ENCODE measurements around the gene SLC6A8.
"Not testable (repeated sequence)": the region's sequence is repeated elsewhere in the genome, so short reads cannot be mapped to it uniquely, and the experiment has no call there.

The SLC6A8 gene

GRCh38 chrX:153702336-153703035 lies 14.8 kb downstream of the SLC6A8 start:
- intact Hi-C loops (cut with DNase I; ENCODE audit: low total_unique reads): no loop called here
- Histone ChIP-seq H3K27me3 (no peaks in the 10 kb centered on the region), H3K36me3 (peaks cover 0 to 41% (median 17%) of the 10 kb centered on the region in 3 donors), H3K27ac (no peak overlapping the region), H3K9me3 (no peaks in the 10 kb centered on the region), H3K4me1 (peaks cover 0 to 34% (median 5%) of the 10 kb centered on the region in 4 donors), H3K4me3 (no peak overlapping the region)
- TF ChIP-seq CTCF (IDR thresholded peaks at IDR 0.05): no peak
- DNase-seq: no peak

GRCh38 chrX:153703036-153703370 lies 15.3 kb downstream of the SLC6A8 start:
- no peak overlapping the region for H3K27ac ChIP-seq
- H3K36me3 ChIP-seq: peaks cover 0 to 38% (median 17%) of the 10 kb centered on the region in 3 donors
- H3K9me3 ChIP-seq: no peaks in the 10 kb centered on the region
- intact Hi-C loops (cut with DNase I; ENCODE audit: low total_unique reads): no loop called here
- H3K4me1 ChIP-seq: peaks cover 0 to 34% (median 5%) of the 10 kb centered on the region in 4 donors
- no peak for TF ChIP-seq CTCF (IDR thresholded peaks at IDR 0.05)
- DNase-seq: no peak
- H3K27me3 ChIP-seq: no peaks in the 10 kb centered on the region
- H3K4me3 ChIP-seq: no peak overlapping the region

- no peak for DNase-seq
- no peak overlapping the region for H3K27ac ChIP-seq
- peaks cover 0 to 39% (median 17%) of the 10 kb centered on the region in 3 donors for H3K36me3 ChIP-seq
- no peaks in the 10 kb centered on the region for H3K9me3 ChIP-seq
- intact Hi-C loops (cut with DNase I; ENCODE audit: low total_unique reads): no loop called here
- H3K4me1 ChIP-seq: peaks cover 0 to 34% (median 5%) of the 10 kb centered on the region in 4 donors
- H3K27me3 ChIP-seq: no peaks in the 10 kb centered on the region
- no peak overlapping the region for H3K4me3 ChIP-seq
- TF ChIP-seq CTCF (IDR thresholded peaks at IDR 0.05): no peak
Observed at GRCh38 chrX:153704021-153704526, 16.3 kb downstream of the SLC6A8 start.

- Histone ChIP-seq H3K4me1 (peaks cover 0 to 26% (median 5%) of the 10 kb centered on the region in 4 donors), H3K27ac (peak overlapping the region in 1 of 2 donors; percentile 49)
- intact Hi-C loops (cut with DNase I; ENCODE audit: low total_unique reads): not testable (repeated sequence)
Observed at GRCh38 chrX:153704631-153705402, 17.1 kb downstream of the SLC6A8 start.

GRCh38 chrX:153705403-153706060 lies 17.8 kb downstream of the SLC6A8 start:
- Histone ChIP-seq H3K36me3 (peaks cover 0 to 52% (median 17%) of the 10 kb centered on the region in 3 donors), H3K27ac (peak overlapping the region in 1 of 2 donors; percentile 49), H3K4me1 (peaks cover 0 to 21% (median 3%) of the 10 kb centered on the region in 4 donors)
- H3K27me3 ChIP-seq; H3K4me3 ChIP-seq; intact Hi-C loops (cut with DNase I; ENCODE audit: low total_unique reads); DNase-seq; H3K9me3 ChIP-seq: not testable (repeated sequence)

More at GRCh38 chrX:153704631-153705402, 17.1 kb downstream of the SLC6A8 start:
- not testable (repeated sequence) for DNase-seq, H3K27me3 ChIP-seq, H3K9me3 ChIP-seq, H3K4me3 ChIP-seq
- peaks cover 0 to 46% (median 17%) of the 10 kb centered on the region in 3 donors for H3K36me3 ChIP-seq

- no peak for TF ChIP-seq CTCF (IDR thresholded peaks at IDR 0.05)
- intact Hi-C loops (cut with DNase I; ENCODE audit: low total_unique reads): no loop called here
- Histone ChIP-seq H3K9me3 (no peaks in the 10 kb centered on the region), H3K4me3 (no peak overlapping the region), H3K36me3 (peaks cover 0 to 48% (median 10%) of the 10 kb centered on the region in 3 donors), H3K27ac (no peak overlapping the region), H3K27me3 (no peaks in the 10 kb centered on the region), H3K4me1 (peaks cover 0 to 18% (median 3%) of the 10 kb centered on the region in 4 donors)
- no peak for DNase-seq
Observed at GRCh38 chrX:153706799-153707198, 19.1 kb downstream of the SLC6A8 start.
